Glutamatergic neuron (in vitro differentiated cells): Measurements from ENCODE around the gene ADAMTS16. TPM values are rescaled to one million over a fixed set of nuclear protein-coding genes. Genes with fewer than 3 reads are reported as not detected.

Experiments
- DNase-seq: peaks from one replicate; pipeline ENCODE4 v3.0.0; 2022
- H3K27ac Mint-ChIP-seq: one replicate; pipeline ENCODE4 v1.8.0; 2020; ENCODE audit warnings: mild to moderate bottlenecking, mixed read lengths, inconsistent platforms; ENCODE audit not compliant: unreplicated experiment
- H3K27me3 Mint-ChIP-seq: one replicate; pipeline ENCODE4 v1.8.0; 2020; ENCODE audit warnings: mild to moderate bottlenecking, moderate library complexity, mixed read lengths, inconsistent platforms; ENCODE audit not compliant: unreplicated experiment
- H3K36me3 Mint-ChIP-seq: one replicate; pipeline ENCODE4 v1.8.0; 2020; ENCODE audit warnings: mild to moderate bottlenecking, mixed read lengths, inconsistent platforms; ENCODE audit not compliant: unreplicated experiment
- H3K4me1 Mint-ChIP-seq: one replicate; pipeline ENCODE4 v1.8.0; 2020; ENCODE audit warnings: mild to moderate bottlenecking, low read depth, mixed read lengths, inconsistent platforms; ENCODE audit not compliant: unreplicated experiment
- H3K4me3 Mint-ChIP-seq: one replicate; pipeline ENCODE4 v1.8.0; 2020; ENCODE audit warnings: mild to moderate bottlenecking, mixed read lengths, inconsistent platforms; ENCODE audit not compliant: unreplicated experiment
- H3K9me3 Mint-ChIP-seq: one replicate; pipeline ENCODE4 v1.8.0; 2020; ENCODE audit warnings: mild to moderate bottlenecking, moderate library complexity, mixed read lengths, inconsistent platforms; ENCODE audit not compliant: unreplicated experiment
- total RNA-seq: library from RNA; stranded (reverse); fragmentation: NEBNext Ultra II Directional; extraction: Animal tissue kit (Norgen Biotek cat#: 25700); gene quantifications from one replicate; pipeline ENCODE4 v1.2.1, GENCODE V29; 2021; ENCODE audit not compliant: unreplicated experiment
- TF ChIP-seq, protein P1 (sequence below): fragments of 200-600 bp; sonication (generic); IDR thresholded peaks from one replicate; pipeline ENCODE4 v1.5.0; 2021; ENCODE audit not compliant: partially characterized antibody, unreplicated experiment

ADAMTS16 gene
- total RNA-seq, 1 donor from 2014 or later, result 4.8 TPM

DNA sequence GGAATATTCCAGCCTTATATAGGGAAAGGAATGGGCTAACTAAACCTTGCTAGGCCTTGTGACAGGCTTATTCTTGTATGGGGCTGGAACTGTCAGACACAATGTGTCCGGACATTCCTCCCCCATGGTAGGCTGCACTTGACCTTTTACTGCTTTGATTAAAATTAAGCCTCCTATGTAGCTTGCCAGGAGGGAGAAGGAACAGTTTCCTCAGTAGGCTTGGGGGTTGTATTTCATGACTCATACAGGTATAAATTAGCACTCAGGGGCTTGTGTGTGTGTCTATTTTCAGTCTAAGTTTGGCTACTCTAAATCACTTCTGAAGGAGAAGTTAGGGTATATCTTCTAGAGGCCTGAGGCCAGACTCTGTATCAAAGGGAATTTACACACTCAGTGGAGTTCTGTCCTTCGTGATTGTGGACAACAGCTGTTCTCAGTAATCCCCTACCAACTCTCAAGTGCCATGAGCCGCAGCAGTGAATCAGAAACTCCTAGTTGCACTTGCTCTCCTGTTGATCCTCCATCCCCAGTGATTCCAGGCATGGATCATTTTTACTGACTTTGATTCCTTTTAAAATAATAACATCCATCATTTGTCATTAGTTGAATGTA lies 16.4 kb downstream of the ADAMTS16 start:
- Mint-ChIP-seq H3K9me3 (peaks cover 3% of the 10 kb centered on the region), H3K27me3 (peaks cover 2% of the 10 kb centered on the region), H3K4me3 (no peak overlapping the region), H3K27ac (no peak overlapping the region), H3K36me3 (peaks cover 6% of the 10 kb centered on the region), H3K4me1 (no peaks in the 10 kb centered on the region)
- TF ChIP-seq, protein P1, sequence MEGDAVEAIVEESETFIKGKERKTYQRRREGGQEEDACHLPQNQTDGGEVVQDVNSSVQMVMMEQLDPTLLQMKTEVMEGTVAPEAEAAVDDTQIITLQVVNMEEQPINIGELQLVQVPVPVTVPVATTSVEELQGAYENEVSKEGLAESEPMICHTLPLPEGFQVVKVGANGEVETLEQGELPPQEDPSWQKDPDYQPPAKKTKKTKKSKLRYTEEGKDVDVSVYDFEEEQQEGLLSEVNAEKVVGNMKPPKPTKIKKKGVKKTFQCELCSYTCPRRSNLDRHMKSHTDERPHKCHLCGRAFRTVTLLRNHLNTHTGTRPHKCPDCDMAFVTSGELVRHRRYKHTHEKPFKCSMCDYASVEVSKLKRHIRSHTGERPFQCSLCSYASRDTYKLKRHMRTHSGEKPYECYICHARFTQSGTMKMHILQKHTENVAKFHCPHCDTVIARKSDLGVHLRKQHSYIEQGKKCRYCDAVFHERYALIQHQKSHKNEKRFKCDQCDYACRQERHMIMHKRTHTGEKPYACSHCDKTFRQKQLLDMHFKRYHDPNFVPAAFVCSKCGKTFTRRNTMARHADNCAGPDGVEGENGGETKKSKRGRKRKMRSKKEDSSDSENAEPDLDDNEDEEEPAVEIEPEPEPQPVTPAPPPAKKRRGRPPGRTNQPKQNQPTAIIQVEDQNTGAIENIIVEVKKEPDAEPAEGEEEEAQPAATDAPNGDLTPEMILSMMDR, result no peak
- no peak for DNase-seq

DNA sequence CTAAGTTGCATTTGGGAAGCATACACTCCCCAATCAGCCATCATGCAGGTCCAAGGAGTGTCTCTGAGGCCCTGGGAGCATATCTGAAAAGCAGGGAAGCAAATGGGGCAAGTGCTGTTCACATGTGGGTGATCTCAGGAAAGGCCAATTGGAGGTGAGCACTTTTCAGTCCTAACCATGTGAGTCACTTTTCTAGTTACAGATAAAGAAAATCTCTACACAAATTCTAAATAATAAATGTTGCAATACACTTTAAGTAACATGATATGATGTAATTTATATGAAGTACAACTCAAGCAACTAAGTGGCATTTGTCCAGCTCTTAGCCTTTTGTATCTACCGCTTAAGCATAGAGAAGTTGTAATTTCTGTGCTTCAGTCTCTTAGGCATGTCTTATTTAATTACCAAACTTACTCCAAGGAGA lies 18.4 kb downstream of the ADAMTS16 start:
- DNase-seq, result no peak
- Mint-ChIP-seq H3K9me3 (peaks cover 3% of the 10 kb centered on the region), H3K4me1 (no peaks in the 10 kb centered on the region), H3K27me3 (peaks cover 3% of the 10 kb centered on the region), H3K36me3 (no peaks in the 10 kb centered on the region), H3K27ac (no peak overlapping the region), H3K4me3 (no peak overlapping the region)
- TF ChIP-seq, protein P1, result no peak

GRCh38 chr5:5159282-5160103 lies 19.4 kb downstream of the ADAMTS16 start:
- Mint-ChIP-seq H3K36me3 (no peaks in the 10 kb centered on the region), H3K27me3 (peaks cover 3% of the 10 kb centered on the region), H3K27ac (no peak overlapping the region), H3K4me3 (no peak overlapping the region), H3K4me1 (no peaks in the 10 kb centered on the region), H3K9me3 (peaks cover 3% of the 10 kb centered on the region)
- DNase-seq, result no peak
- TF ChIP-seq, protein P1, result no peak

- peaks cover 3% of the 10 kb centered on the region for H3K27me3 Mint-ChIP-seq
- TF ChIP-seq, protein P1, result no peak
- H3K36me3 Mint-ChIP-seq, result no peaks in the 10 kb centered on the region
- no peaks in the 10 kb centered on the region for H3K4me1 Mint-ChIP-seq
- no peak overlapping the region for H3K27ac Mint-ChIP-seq
- peaks cover 1% of the 10 kb centered on the region for H3K9me3 Mint-ChIP-seq
- H3K4me3 Mint-ChIP-seq, result no peak overlapping the region
- no peak for DNase-seq
These were observed 24.0 kb downstream of the ADAMTS16 start for GRCh38 chr5:5164163-5164562.

DNA sequence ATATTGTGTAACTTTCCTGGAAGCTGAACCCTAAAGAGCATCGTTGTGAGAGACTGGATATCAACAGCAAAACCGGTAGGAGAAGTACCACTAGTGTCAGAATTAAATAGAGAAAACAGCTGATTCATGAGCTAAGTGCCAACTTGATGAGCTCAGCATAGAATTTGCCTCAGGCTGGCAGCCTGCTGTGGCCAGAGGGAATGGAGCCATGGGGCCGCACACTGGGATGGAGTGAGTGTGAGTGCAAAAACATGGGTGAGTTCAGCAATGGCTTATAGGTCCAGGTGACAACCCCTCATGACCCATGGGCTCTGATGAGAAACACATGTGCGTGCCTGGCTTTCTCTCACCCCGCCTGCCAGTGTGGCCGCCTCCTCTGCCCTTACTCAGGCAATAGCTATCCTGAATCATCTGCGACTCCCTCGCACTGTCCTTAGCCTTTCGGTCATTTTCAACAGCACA lies 25.4 kb downstream of the ADAMTS16 start:
- H3K9me3 Mint-ChIP-seq, result peaks cover 1% of the 10 kb centered on the region
- peaks cover 3% of the 10 kb centered on the region for H3K27me3 Mint-ChIP-seq

More for the DNA sequence above, 25.4 kb downstream of the ADAMTS16 start:
- no peaks in the 10 kb centered on the region for H3K4me1 Mint-ChIP-seq
- TF ChIP-seq, protein P1, result no peak
- H3K4me3 Mint-ChIP-seq, result no peak overlapping the region
- no peaks in the 10 kb centered on the region for H3K36me3 Mint-ChIP-seq
- no peak for DNase-seq
- no peak overlapping the region for H3K27ac Mint-ChIP-seq
